ENCODE data around the gene LRMDA. TPM values are rescaled to one million over a fixed set of nuclear protein-coding genes. Genes with fewer than 3 reads are reported as not detected.

LRMDA gene
- total RNA-seq, 4 donors from 2014 or later, result 1.5 to 15.7 (median 4.6) TPM

- no peak for TF ChIP-seq POLR2A (IDR thresholded peaks at IDR 0.05)
- no peak for TF ChIP-seq CTCF (IDR thresholded peaks at IDR 0.05)
- H3K27ac ChIP-seq, result no peak overlapping the region
- H3K4me3 ChIP-seq, result no peak overlapping the region
- no peaks in the 10 kb centered on the region for H3K4me1 ChIP-seq
- DNase-seq, result no peak
- no peaks in the 10 kb centered on the region for H3K27me3 ChIP-seq
- intact Hi-C loops (cut with DNase I; ENCODE audit: low total_unique reads), result no loop called here
- no peaks in the 10 kb centered on the region for H3K36me3 ChIP-seq
- no peaks in the 10 kb centered on the region for H3K9me3 ChIP-seq
Observed at GRCh38 chr10:75450644-75451640, 19.5 kb downstream of the LRMDA start.

DNA sequence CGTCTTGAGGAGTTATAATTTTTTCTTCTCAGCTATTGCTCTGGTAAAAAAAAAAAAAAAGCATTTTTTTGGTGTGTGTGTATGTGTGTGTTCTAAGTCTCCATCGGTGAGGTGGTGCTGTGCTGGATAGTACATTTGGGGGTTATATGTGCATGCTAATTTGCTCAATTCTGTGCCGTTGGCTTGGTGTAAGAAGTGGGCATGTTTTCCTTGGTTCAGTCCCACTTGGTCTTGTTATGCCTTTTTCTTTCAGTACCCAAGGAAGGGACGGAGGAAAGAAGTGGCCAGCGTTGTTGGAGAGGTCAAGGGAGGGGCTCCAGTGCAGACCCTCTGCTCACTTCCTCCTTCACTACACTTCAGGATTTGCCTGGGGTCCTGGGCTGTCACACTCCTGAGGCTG is 20.4 kb downstream of the LRMDA start:
- TF ChIP-seq CTCF (IDR thresholded peaks at IDR 0.05) (no peak), POLR2A (IDR thresholded peaks at IDR 0.05) (no peak)
- H3K9me3 ChIP-seq, result no peaks in the 10 kb centered on the region
- no peaks in the 10 kb centered on the region for H3K36me3 ChIP-seq
- intact Hi-C loops (cut with DNase I; ENCODE audit: low total_unique reads), result no loop called here
- H3K27me3 ChIP-seq, result no peaks in the 10 kb centered on the region
- no peak overlapping the region for H3K27ac ChIP-seq
- H3K4me1 ChIP-seq, result no peaks in the 10 kb centered on the region
- DNase-seq, result no peak
- no peak overlapping the region for H3K4me3 ChIP-seq

DNA sequence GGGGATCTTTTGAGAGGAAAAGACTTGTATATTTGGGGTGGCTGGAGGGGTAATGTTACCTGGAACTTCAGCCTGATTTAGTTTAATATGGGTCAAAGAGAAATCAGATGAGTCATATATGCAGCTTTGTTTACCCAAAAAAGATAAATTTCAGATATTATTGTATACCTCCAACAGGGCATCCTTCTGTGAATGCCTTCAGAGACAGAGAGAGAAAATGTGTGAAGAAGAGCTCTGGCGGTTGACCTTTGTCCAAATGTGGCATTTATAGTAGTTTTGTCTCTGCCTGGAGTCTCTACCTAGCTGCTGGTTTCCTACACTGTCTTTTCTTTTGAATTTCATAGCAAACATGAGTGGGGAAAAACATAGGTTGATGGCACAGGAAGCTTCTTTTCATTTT is 21.6 kb downstream of the LRMDA start:
- intact Hi-C loops (cut with DNase I; ENCODE audit: low total_unique reads), result no loop called here
- no peaks in the 10 kb centered on the region for H3K36me3 ChIP-seq
- no peaks in the 10 kb centered on the region for H3K27me3 ChIP-seq
- H3K4me1 ChIP-seq, result no peaks in the 10 kb centered on the region
- no peaks in the 10 kb centered on the region for H3K9me3 ChIP-seq
- no peak for DNase-seq
- TF ChIP-seq CTCF (IDR thresholded peaks at IDR 0.05) (no peak), POLR2A (IDR thresholded peaks at IDR 0.05) (no peak)
- no peak overlapping the region for H3K4me3 ChIP-seq
- no peak overlapping the region for H3K27ac ChIP-seq

DNA sequence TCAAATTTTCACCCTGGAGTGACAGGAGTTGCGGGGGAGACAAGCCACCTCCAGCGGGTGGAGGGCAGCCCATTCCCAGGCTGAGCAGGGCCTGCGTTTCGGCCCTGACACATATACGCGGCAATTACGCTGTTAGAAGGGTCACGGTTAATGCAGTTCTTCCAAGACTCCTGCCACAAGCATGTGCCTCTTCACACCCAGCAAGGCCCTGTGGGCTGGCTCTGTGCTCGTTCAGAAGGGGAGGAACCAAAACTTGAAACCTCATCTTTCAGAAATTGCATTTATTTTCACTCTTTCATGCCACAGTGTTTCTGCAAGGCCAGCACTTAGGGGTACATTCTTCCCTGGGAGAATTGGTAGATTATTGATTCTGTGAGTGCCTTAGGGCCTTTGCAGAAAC is 24.7 kb downstream of the LRMDA start:
- Histone ChIP-seq H3K36me3 (no peaks in the 10 kb centered on the region), H3K9me3 (no peaks in the 10 kb centered on the region), H3K27ac (no peak overlapping the region), H3K27me3 (no peaks in the 10 kb centered on the region), H3K4me1 (no peaks in the 10 kb centered on the region), H3K4me3 (no peak overlapping the region)
- no peak for DNase-seq
- no peak for TF ChIP-seq CTCF (IDR thresholded peaks at IDR 0.05)
- TF ChIP-seq POLR2A (IDR thresholded peaks at IDR 0.05), result no peak
- intact Hi-C loops (cut with DNase I; ENCODE audit: low total_unique reads), result no loop called here

- Histone ChIP-seq H3K36me3 (no peaks in the 10 kb centered on the region), H3K9me3 (no peaks in the 10 kb centered on the region), H3K4me1 (no peaks in the 10 kb centered on the region), H3K4me3 (no peak overlapping the region), H3K27me3 (no peaks in the 10 kb centered on the region), H3K27ac (no peak overlapping the region)
- TF ChIP-seq CTCF (IDR thresholded peaks at IDR 0.05), result no peak
- no peak for TF ChIP-seq POLR2A (IDR thresholded peaks at IDR 0.05)
- no peak for DNase-seq
- intact Hi-C loops (cut with DNase I; ENCODE audit: low total_unique reads), result no loop called here
Observed at GRCh38 chr10:75460059-75460458, 28.6 kb downstream of the LRMDA start.
